CD4-positive, alpha-beta T cell (primary cell): Measurements from ENCODE around the gene NPAS3. TPM values are rescaled to one million over a fixed set of nuclear protein-coding genes. Genes with fewer than 3 reads are reported as not detected.

Source experiments
- ATAC-seq: fragments of 200-7000 bp; cut with Tn5 transposase; one replicate; pipeline ENCODE4 v1.10.0; 2022; ENCODE audit warnings: mild to moderate bottlenecking; ENCODE audit not compliant: poor library complexity
- CTCF ChIA-PET: fragments of 350-600 bp; sonication (Branson Sonifier 250); formaldehyde crosslinking; loops from one replicate; lab custom pipeline; 2021; ENCODE audit warnings: antibody characterized with exemption, inconsistent platforms; lab: Charles Lee
- POLR2A ChIA-PET: fragments of 350-600 bp; sonication (Branson Sonifier 250); formaldehyde crosslinking; loops from one replicate; lab custom pipeline; 2021; ENCODE audit warnings: antibody characterized with exemption, inconsistent platforms; lab: Charles Lee
- DNase-seq, 14 experiments: peaks; one replicate each; pipeline ENCODE4 v3.0.0-alpha.2; 2013 to 2020; ENCODE audit warnings: mixed read lengths in 2 of 14
- H3K27ac ChIP-seq, 2 donors: one replicate each; pipeline versions ENCODE4 v1.5.1 to v1.7.0; 2013; ENCODE audit warnings: low read length in 2 of 2, low read depth in 1 of 2, mild to moderate bottlenecking in 1 of 2
- H3K27me3 ChIP-seq, 2 experiments: 1 replicate in 1 of 2; 2 replicates in 1 of 2; pipeline versions ENCODE4 v1.6.1 to v1.7.0; 2013; ENCODE audit warnings: low read length in 2 of 2, control low read depth in 1 of 2, mild to moderate bottlenecking in 1 of 2, moderate library complexity in 1 of 2; ENCODE audit not compliant: insufficient read depth in 2 of 2, control insufficient read depth in 1 of 2
- H3K36me3 ChIP-seq: one replicate; pipeline ENCODE4 v1.6.1; 2013; ENCODE audit warnings: low read length, control low read depth; ENCODE audit not compliant: insufficient read depth
- H3K4me1 ChIP-seq: one replicate; pipeline ENCODE4 v1.6.1; 2013; ENCODE audit warnings: low read length, control low read depth; ENCODE audit not compliant: insufficient read depth
- H3K4me3 ChIP-seq: one replicate; pipeline ENCODE4 v1.5.1; 2013; ENCODE audit warnings: mild to moderate bottlenecking, low read length, moderate library complexity
- H3K9me3 ChIP-seq, 2 experiments: 1 replicate in 1 of 2; 2 replicates in 1 of 2; pipeline versions ENCODE4 v1.6.1 to v1.7.0; 2013; ENCODE audit warnings: low read length in 2 of 2, mild to moderate bottlenecking in 2 of 2, control low read depth in 1 of 2, moderate library complexity in 1 of 2; ENCODE audit not compliant: control insufficient read depth in 1 of 2, insufficient read depth in 1 of 2
- H3K27ac Mint-ChIP-seq: one replicate; pipeline ENCODE4 v1.8.0; 2020; ENCODE audit warnings: mixed read lengths
- H3K27me3 Mint-ChIP-seq: one replicate; pipeline ENCODE4 v1.8.0; 2021; ENCODE audit warnings: mixed read lengths
- H3K36me3 Mint-ChIP-seq: one replicate; pipeline ENCODE4 v1.8.0; 2021; ENCODE audit warnings: low read depth, mixed read lengths
- H3K4me1 Mint-ChIP-seq: one replicate; pipeline ENCODE4 v1.8.0; 2021; ENCODE audit warnings: low read depth, mixed read lengths
- H3K4me3 Mint-ChIP-seq: one replicate; pipeline ENCODE4 v1.8.0; 2020; ENCODE audit warnings: mild to moderate bottlenecking, mixed read lengths
- H3K9me3 Mint-ChIP-seq: one replicate; pipeline ENCODE4 v1.8.0; 2020; ENCODE audit warnings: mixed read lengths
- CTCF ChIP-seq: fragments of 200-600 bp; IDR thresholded peaks from one replicate; pipeline ENCODE4 v1.8.0; 2022; ENCODE audit warnings: antibody characterized with exemption, mild to moderate bottlenecking
- intact Hi-C, 2 experiments: fragments of 100-400 bp; cut with DNase I in 1 of 2; cut with micrococcal nuclease in 1 of 2; formaldehyde crosslinking; loops; one replicate each; pipeline versions ENCODE4 v1.15.1 to v1.9.0; 2023 to 2025; cut with DNase I, micrococcal nuclease
- total RNA-seq, 174 experiments: library from RNA in 2 of 174; stranded (reverse) in 2 of 174; gene quantifications; one replicate each; pipeline ENCODE4 v1.2.3 and lab custom pipeline; 2021 to 2026

The NPAS3 gene
- total RNA-seq, 2 experiments from 2014 or later, result not detected

- Histone ChIP-seq H3K27me3 (no peaks in the 10 kb centered on the region), H3K4me3 (no peak overlapping the region), H3K4me1 (no peaks in the 10 kb centered on the region), H3K9me3 (peaks cover 0 to 6% of the 10 kb centered on the region in 2 experiments), H3K27ac (no peak overlapping the region), H3K36me3 (no peaks in the 10 kb centered on the region)
- H3K27ac Mint-ChIP-seq, result no peak overlapping the region
- H3K9me3 Mint-ChIP-seq, result no peaks in the 10 kb centered on the region
- intact Hi-C loops, result no loop called here
- no peak overlapping the region for H3K4me3 Mint-ChIP-seq
- DNase-seq (no peak), ATAC-seq (no peak)
- CTCF ChIA-PET, result no interaction called here
- H3K4me1 Mint-ChIP-seq, result no peaks in the 10 kb centered on the region
- POLR2A ChIA-PET, result no interaction called here
- no peak for TF ChIP-seq CTCF
- H3K36me3 Mint-ChIP-seq, result no peaks in the 10 kb centered on the region
- no peaks in the 10 kb centered on the region for H3K27me3 Mint-ChIP-seq
These were observed 628.5 kb downstream of the NPAS3 start for GRCh38 chr14:33567023-33567728.

- DNase-seq (no peak), ATAC-seq (no peak)
- intact Hi-C loops, result no loop called here
- H3K4me3 ChIP-seq, result no peak overlapping the region
- Mint-ChIP-seq H3K27me3 (no peaks in the 10 kb centered on the region), H3K27ac (no peak overlapping the region), H3K36me3 (no peaks in the 10 kb centered on the region), H3K9me3 (no peaks in the 10 kb centered on the region), H3K4me3 (no peak overlapping the region), H3K4me1 (no peaks in the 10 kb centered on the region)
- H3K27ac ChIP-seq, result no peak overlapping the region
- POLR2A ChIA-PET, result no interaction called here
- no peaks in the 10 kb centered on the region for H3K36me3 ChIP-seq
- no peak for TF ChIP-seq CTCF
- H3K9me3 ChIP-seq, result peaks cover 0 to 6% of the 10 kb centered on the region in 2 experiments
- H3K27me3 ChIP-seq, result no peaks in the 10 kb centered on the region
- H3K4me1 ChIP-seq, result no peaks in the 10 kb centered on the region
- CTCF ChIA-PET, result no interaction called here
These were observed 629.1 kb downstream of the NPAS3 start for GRCh38 chr14:33567731-33568130.

GRCh38 chr14:33568935-33569579, 630.4 kb downstream of the NPAS3 start:
- no peak for DNase-seq
- Histone ChIP-seq H3K27me3 (no peaks in the 10 kb centered on the region), H3K4me1 (no peaks in the 10 kb centered on the region), H3K9me3 (peaks cover 0 to 6% of the 10 kb centered on the region in 2 experiments), H3K27ac (no peak overlapping the region), H3K4me3 (no peak overlapping the region), H3K36me3 (no peaks in the 10 kb centered on the region)
- no peak for TF ChIP-seq CTCF
- no peak for ATAC-seq
- no peaks in the 10 kb centered on the region for H3K4me1 Mint-ChIP-seq
- ChIA-PET POLR2A (no interaction called here), CTCF (no interaction called here)
- no peaks in the 10 kb centered on the region for H3K36me3 Mint-ChIP-seq
- intact Hi-C loops, result no loop called here
- no peak overlapping the region for H3K4me3 Mint-ChIP-seq
- no peaks in the 10 kb centered on the region for H3K27me3 Mint-ChIP-seq
- peaks cover 2% of the 10 kb centered on the region for H3K9me3 Mint-ChIP-seq
- no peak overlapping the region for H3K27ac Mint-ChIP-seq
